Measurements from ENCODE around the gene GRM8.

The GRM8 gene

DNA sequence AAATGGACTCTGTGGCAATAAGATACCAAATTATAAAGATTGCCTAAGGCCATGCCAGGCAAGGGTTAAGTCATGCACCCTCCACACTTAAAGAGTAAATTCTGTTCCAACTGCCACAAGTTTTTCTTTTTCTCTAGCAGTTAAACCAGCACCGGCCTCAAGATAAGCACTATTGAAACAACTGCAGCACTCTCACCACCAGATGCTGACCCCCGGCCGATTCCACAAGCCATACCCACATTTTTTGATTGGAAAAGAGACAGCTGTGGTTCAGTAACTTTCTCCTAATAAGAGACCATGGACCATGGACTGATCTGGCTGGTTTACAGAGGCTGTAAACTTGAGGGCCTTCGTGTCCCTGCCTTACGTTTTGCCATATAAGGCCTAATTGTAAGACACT lies 44.9 kb downstream of the GRM8 start:
- Mint-ChIP-seq H3K27ac (no peak overlapping the region), H3K27me3 (peaks cover 19% of the 10 kb centered on the region), H3K9me3 (no peaks in the 10 kb centered on the region), H3K36me3 (ENCODE audit: low read depth) (no peaks in the 10 kb centered on the region), H3K4me3 (no peak overlapping the region), H3K4me1 (ENCODE audit: low read depth) (no peaks in the 10 kb centered on the region)

DNA sequence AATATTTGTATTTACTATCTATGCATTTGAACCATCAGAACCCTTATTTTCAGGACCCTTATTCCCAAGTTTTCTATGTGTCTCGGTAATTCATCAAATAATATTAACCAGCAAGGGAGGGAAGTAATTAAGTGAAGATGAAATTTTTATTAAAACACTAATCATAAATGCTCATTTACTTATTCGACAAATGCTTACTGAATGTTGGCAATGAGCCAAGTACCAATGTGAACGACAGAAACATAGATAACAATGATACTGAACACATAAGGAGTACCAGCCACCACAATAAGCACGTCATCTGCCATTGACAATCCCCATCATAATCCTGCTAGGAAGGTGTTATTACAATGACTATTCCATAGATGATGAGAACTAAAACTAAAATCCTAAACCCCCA lies 45.5 kb downstream of the GRM8 start:
- H3K36me3 Mint-ChIP-seq (ENCODE audit: low read depth): no peaks in the 10 kb centered on the region
- H3K4me1 Mint-ChIP-seq (ENCODE audit: low read depth): no peaks in the 10 kb centered on the region
- H3K9me3 Mint-ChIP-seq: no peaks in the 10 kb centered on the region
- H3K27ac Mint-ChIP-seq: no peak overlapping the region
- no peak overlapping the region for H3K4me3 Mint-ChIP-seq
- H3K27me3 Mint-ChIP-seq: peaks cover 20% of the 10 kb centered on the region

GRCh38 chr7:127194571-127194970 lies 58.2 kb downstream of the GRM8 start:
- Mint-ChIP-seq H3K27me3 (peaks cover 19% of the 10 kb centered on the region), H3K4me1 (ENCODE audit: low read depth) (no peaks in the 10 kb centered on the region), H3K36me3 (ENCODE audit: low read depth) (no peaks in the 10 kb centered on the region), H3K4me3 (no peak overlapping the region), H3K27ac (no peak overlapping the region), H3K9me3 (no peaks in the 10 kb centered on the region)

- Mint-ChIP-seq H3K4me3 (no peak overlapping the region), H3K9me3 (no peaks in the 10 kb centered on the region), H3K27ac (no peak overlapping the region)
These were observed 62.9 kb downstream of the GRM8 start for GRCh38 chr7:127189886-127190285.

GRCh38 chr7:127189074-127189473 lies 63.7 kb downstream of the GRM8 start:
- Mint-ChIP-seq H3K27me3 (peaks cover 28% of the 10 kb centered on the region), H3K9me3 (no peaks in the 10 kb centered on the region), H3K4me3 (no peak overlapping the region), H3K27ac (no peak overlapping the region), H3K4me1 (ENCODE audit: low read depth) (peaks cover 4% of the 10 kb centered on the region), H3K36me3 (ENCODE audit: low read depth) (no peaks in the 10 kb centered on the region)

More at GRCh38 chr7:127189886-127190285, 62.9 kb downstream of the GRM8 start:
- H3K36me3 Mint-ChIP-seq (ENCODE audit: low read depth): no peaks in the 10 kb centered on the region
- H3K4me1 Mint-ChIP-seq (ENCODE audit: low read depth): peaks cover 4% of the 10 kb centered on the region
- H3K27me3 Mint-ChIP-seq: peaks cover 28% of the 10 kb centered on the region

DNA sequence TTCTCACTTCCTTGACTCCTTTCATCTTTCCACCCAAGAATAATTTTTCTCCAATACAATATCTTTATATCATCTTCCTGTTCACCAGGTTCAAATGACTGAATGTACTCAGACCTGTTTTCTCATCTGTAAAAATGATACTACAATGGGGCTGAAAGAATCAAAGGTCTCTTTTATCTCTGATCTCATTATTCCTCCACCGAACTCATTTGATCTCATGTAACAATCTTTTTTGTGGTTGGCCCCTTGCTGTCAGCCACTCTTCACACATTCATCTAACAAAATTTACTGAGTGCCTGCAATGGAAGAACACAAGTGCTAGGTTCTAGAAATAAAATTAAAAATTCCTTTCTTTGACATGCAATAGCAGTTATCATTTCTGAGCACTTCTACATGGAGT lies 65.0 kb downstream of the GRM8 start:
- H3K4me3 Mint-ChIP-seq: no peak overlapping the region
- H3K4me1 Mint-ChIP-seq (ENCODE audit: low read depth): peaks cover 4% of the 10 kb centered on the region
- H3K27me3 Mint-ChIP-seq: peaks cover 22% of the 10 kb centered on the region
- no peaks in the 10 kb centered on the region for H3K9me3 Mint-ChIP-seq
- H3K27ac Mint-ChIP-seq: no peak overlapping the region
- no peaks in the 10 kb centered on the region for H3K36me3 Mint-ChIP-seq (ENCODE audit: low read depth)

DNA sequence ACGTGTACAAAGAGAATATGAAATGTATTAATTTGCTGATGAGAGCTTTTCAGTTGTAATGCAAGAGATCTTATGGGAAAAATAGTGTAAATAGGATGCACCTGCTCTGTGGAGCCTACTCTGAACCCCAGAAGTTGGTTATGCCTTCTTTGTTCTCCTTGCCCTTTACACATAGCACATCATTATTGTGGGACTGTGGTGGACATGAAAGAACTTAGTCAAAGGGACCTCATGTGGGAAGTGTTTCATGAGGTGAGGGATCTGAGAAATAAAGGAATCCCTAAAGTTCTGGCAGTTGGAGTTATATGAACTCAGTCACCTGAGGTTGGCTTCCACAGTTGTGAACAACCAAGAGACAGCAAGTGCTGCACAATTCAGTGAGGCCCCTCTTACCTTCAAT lies 66.1 kb downstream of the GRM8 start:
- no peaks in the 10 kb centered on the region for H3K36me3 Mint-ChIP-seq (ENCODE audit: low read depth)
- H3K27ac Mint-ChIP-seq: no peak overlapping the region
- no peaks in the 10 kb centered on the region for H3K9me3 Mint-ChIP-seq
- H3K4me1 Mint-ChIP-seq (ENCODE audit: low read depth): peaks cover 4% of the 10 kb centered on the region
- H3K4me3 Mint-ChIP-seq: no peak overlapping the region
- peaks cover 22% of the 10 kb centered on the region for H3K27me3 Mint-ChIP-seq

DNA sequence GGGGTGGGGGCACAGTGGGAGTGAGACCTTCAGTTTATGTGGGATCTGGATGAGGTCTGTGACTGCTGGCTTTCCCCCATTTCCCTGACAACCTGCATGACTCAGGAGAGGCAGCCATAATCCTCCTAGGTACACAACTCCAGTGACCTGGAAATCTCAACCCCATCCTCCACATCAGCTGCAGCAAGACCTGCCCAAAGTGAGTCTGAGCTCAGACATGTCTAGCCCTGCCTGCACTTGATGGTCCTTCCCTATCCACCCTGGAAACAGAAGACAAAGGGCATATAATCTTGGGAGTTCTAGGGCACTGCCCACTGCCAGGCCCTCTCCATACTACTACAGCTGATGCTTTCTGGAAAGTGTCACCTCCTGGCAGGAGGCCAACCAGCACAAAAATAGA lies 75.6 kb downstream of the GRM8 start:
- no peaks in the 10 kb centered on the region for H3K36me3 Mint-ChIP-seq (ENCODE audit: low read depth)
- H3K27me3 Mint-ChIP-seq: peaks cover 32% of the 10 kb centered on the region
- H3K27ac Mint-ChIP-seq: no peak overlapping the region
- peaks cover 19% of the 10 kb centered on the region for H3K9me3 Mint-ChIP-seq
- no peaks in the 10 kb centered on the region for H3K4me1 Mint-ChIP-seq (ENCODE audit: low read depth)
- H3K4me3 Mint-ChIP-seq: no peak overlapping the region

DNA sequence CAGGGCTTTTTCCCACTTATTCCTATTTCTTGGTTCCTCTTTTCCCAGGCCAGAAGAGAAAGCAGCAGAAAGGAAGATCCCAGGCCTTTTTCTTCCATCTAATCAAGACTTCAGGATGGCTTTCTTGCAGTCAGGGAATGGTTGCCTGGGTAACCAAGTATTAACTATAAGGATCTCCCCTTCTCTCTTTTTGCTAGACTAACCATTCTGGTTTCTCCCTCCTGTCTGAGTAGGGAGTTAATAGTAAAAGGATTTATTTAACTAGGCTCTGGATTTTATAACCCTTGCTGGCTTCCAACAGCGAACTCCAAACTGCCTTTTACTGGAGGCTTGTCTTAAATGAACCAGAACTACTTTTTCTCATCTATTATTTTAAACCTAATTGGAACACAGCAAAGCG lies 90.4 kb downstream of the GRM8 start:
- H3K9me3 Mint-ChIP-seq: no peaks in the 10 kb centered on the region
- H3K4me3 Mint-ChIP-seq: no peak overlapping the region
- peaks cover 17% of the 10 kb centered on the region for H3K27me3 Mint-ChIP-seq
- H3K4me1 Mint-ChIP-seq (ENCODE audit: low read depth): no peaks in the 10 kb centered on the region
- no peaks in the 10 kb centered on the region for H3K36me3 Mint-ChIP-seq (ENCODE audit: low read depth)
- no peak overlapping the region for H3K27ac Mint-ChIP-seq

DNA sequence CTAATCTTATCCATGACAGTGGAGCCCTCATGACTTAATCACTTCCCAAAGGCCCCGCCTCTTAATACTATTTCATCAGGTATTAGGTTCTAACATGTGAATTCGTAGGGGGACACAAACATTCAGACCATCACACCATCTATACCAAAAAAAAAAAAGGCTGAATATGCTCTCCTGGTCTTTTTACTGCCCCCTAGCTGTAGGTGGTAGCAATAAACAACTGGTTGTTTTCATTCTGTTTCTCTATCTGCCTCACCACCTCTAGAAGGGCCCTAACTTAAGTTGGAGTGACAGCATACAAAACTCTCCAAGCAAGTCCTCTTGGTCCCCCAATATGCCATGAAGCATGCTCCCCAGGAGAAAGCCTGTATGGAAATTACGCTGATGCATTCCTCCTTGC lies 94.1 kb downstream of the GRM8 start:
- H3K9me3 Mint-ChIP-seq: no peaks in the 10 kb centered on the region
- peaks cover 10% of the 10 kb centered on the region for H3K27me3 Mint-ChIP-seq
- H3K27ac Mint-ChIP-seq: no peak overlapping the region
- no peaks in the 10 kb centered on the region for H3K36me3 Mint-ChIP-seq (ENCODE audit: low read depth)
- H3K4me1 Mint-ChIP-seq (ENCODE audit: low read depth): no peaks in the 10 kb centered on the region
- no peak overlapping the region for H3K4me3 Mint-ChIP-seq

DNA sequence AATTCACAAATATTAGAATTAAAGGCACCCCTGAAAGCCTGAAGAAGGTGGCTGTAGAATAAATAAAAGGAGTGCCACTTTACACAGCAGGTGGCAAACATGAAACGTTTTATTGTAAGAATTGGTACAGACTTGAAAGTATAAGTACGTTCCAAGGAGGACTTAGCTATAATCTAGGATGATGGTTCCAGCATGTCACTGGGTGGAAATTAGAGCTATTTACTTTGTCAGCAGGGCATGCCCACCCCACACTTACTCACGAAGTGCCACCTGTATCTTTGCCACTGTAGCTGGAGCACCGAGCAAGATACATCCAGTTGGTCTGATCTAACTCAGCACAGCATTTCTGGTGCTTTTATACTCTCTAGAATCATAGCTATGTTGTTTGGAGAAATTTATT lies 97.8 kb downstream of the GRM8 start:
- Mint-ChIP-seq H3K9me3 (no peaks in the 10 kb centered on the region), H3K4me1 (ENCODE audit: low read depth) (no peaks in the 10 kb centered on the region), H3K27ac (no peak overlapping the region)

DNA sequence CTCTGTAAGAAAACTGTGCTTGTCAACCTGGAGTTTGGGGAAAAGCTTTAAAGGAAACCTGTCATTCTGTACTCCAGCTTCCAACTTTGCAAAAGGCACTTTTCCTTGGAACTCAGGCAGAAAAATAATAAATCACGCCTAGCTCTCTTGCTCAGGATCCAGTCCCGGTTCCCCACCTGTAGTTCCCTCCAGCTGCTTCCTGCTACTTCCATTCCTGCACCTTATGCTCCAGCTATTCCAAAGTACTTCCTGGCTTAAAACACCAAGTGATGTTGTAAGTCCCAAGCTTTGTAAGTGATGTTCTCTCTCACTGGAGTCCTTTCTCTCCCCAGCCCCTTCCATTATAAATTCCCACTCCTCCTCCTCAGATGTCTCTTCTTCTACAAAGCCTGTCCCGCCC lies 98.6 kb downstream of the GRM8 start:
- no peak overlapping the region for H3K27ac Mint-ChIP-seq
- H3K4me1 Mint-ChIP-seq (ENCODE audit: low read depth): no peaks in the 10 kb centered on the region
- no peaks in the 10 kb centered on the region for H3K36me3 Mint-ChIP-seq (ENCODE audit: low read depth)
- H3K9me3 Mint-ChIP-seq: no peaks in the 10 kb centered on the region
- no peak overlapping the region for H3K4me3 Mint-ChIP-seq
- peaks cover 8% of the 10 kb centered on the region for H3K27me3 Mint-ChIP-seq

More for the DNA sequence above, 97.8 kb downstream of the GRM8 start:
- Mint-ChIP-seq H3K27me3 (peaks cover 10% of the 10 kb centered on the region), H3K4me3 (no peak overlapping the region), H3K36me3 (ENCODE audit: low read depth) (no peaks in the 10 kb centered on the region)

GRCh38 chr7:127153315-127153714 lies 99.4 kb downstream of the GRM8 start:
- no peak overlapping the region for H3K27ac Mint-ChIP-seq
- no peak overlapping the region for H3K4me3 Mint-ChIP-seq
- peaks cover 4% of the 10 kb centered on the region for H3K27me3 Mint-ChIP-seq
- H3K36me3 Mint-ChIP-seq (ENCODE audit: low read depth): no peaks in the 10 kb centered on the region
- H3K4me1 Mint-ChIP-seq (ENCODE audit: low read depth): no peaks in the 10 kb centered on the region
- no peaks in the 10 kb centered on the region for H3K9me3 Mint-ChIP-seq

- no peak overlapping the region for H3K4me3 Mint-ChIP-seq
- H3K27me3 Mint-ChIP-seq: peaks cover 4% of the 10 kb centered on the region
- H3K36me3 Mint-ChIP-seq (ENCODE audit: low read depth): no peaks in the 10 kb centered on the region
- H3K9me3 Mint-ChIP-seq: no peaks in the 10 kb centered on the region
- no peaks in the 10 kb centered on the region for H3K4me1 Mint-ChIP-seq (ENCODE audit: low read depth)
- H3K27ac Mint-ChIP-seq: no peak overlapping the region
These were observed 100.3 kb downstream of the GRM8 start for GRCh38 chr7:127152423-127152822.

DNA sequence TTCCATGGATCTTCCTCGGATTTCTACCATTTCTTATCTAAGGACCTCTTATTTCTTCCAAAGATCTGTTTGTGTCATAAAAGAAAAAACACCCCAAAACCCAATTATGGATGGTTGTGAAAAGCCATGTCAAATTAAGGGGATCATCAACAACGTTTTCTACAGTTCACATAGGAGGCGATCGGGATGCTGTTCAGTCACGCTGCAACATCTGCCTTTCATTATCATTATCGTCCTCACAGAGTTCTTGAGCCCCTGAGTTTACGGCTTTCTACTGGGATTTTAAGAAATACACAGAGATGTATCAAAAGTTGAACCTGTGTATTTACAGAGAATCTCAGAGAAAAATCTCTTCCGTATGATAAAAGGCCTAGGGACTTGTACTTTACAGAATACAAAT lies 101.4 kb downstream of the GRM8 start:
- no peak overlapping the region for H3K4me3 Mint-ChIP-seq
- no peaks in the 10 kb centered on the region for H3K4me1 Mint-ChIP-seq (ENCODE audit: low read depth)
- H3K36me3 Mint-ChIP-seq (ENCODE audit: low read depth): no peaks in the 10 kb centered on the region
- no peak overlapping the region for H3K27ac Mint-ChIP-seq
- H3K27me3 Mint-ChIP-seq: peaks cover 4% of the 10 kb centered on the region
- H3K9me3 Mint-ChIP-seq: no peaks in the 10 kb centered on the region

DNA sequence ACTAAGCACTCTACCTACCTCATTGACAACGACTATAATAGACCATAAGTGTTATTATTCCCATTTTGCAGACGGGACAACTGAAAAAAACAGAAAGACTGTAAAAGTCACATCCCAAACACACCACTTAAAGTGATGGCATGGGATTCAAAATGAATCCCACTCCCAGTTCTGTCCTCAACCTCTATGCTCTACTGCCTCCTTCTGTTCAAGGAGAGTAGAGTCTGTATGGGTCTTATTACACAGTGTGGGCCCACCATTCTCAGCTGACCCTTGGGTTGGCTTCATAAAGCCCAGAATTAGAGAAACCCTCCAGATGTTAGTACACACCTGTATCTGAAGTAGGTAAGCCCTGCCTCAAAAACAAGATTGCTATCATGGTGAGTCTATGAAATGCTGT lies 102.2 kb downstream of the GRM8 start:
- Mint-ChIP-seq H3K9me3 (no peaks in the 10 kb centered on the region), H3K36me3 (ENCODE audit: low read depth) (no peaks in the 10 kb centered on the region), H3K27ac (no peak overlapping the region), H3K4me3 (no peak overlapping the region), H3K27me3 (peaks cover 4% of the 10 kb centered on the region), H3K4me1 (ENCODE audit: low read depth) (no peaks in the 10 kb centered on the region)
